Germinal center (tissue), 1 donor: ENCODE measurements around the gene STIP1.

ENCODE experiments used
- DNase-seq: peaks from one replicate; pipeline ENCODE4 v3.0.0; 2012; ENCODE audit warnings: mixed read lengths, low spot score

The STIP1 gene

GRCh38 chr11:64185693-64186491 is at the start of gene STIP1:
STIP1 (plus strand) TSS chr11:64186171; CDS start chr11:64186262, 91 bp downstream.
- DNase-seq = peak; percentile 99

GRCh38 chr11:64136765-64137441 is 49.1 kb upstream of the STIP1 start:
- DNase-seq = no peak

GRCh38 chr11:64138398-64138797 is 47.6 kb upstream of the STIP1 start:
- DNase-seq = no peak

GRCh38 chr11:64139049-64139448 is 46.9 kb upstream of the STIP1 start:
- no peak for DNase-seq

- DNase-seq = no peak
These were observed 45.9 kb upstream of the STIP1 start for GRCh38 chr11:64140082-64140481.

GRCh38 chr11:64141081-64141783 is 44.7 kb upstream of the STIP1 start:
- no peak for DNase-seq

GRCh38 chr11:64144587-64145472 is 41.1 kb upstream of the STIP1 start:
- DNase-seq = no peak

- DNase-seq = peak; percentile 79
These were observed 39.7 kb upstream of the STIP1 start for GRCh38 chr11:64146036-64146955.

- peak; percentile 79 for DNase-seq
These were observed 37.6 kb upstream of the STIP1 start for GRCh38 chr11:64148226-64148916.

- DNase-seq = no peak
These were observed 36.9 kb upstream of the STIP1 start for GRCh38 chr11:64148917-64149617.

- no peak for DNase-seq
These were observed 35.9 kb upstream of the STIP1 start for GRCh38 chr11:64150051-64150450.

GRCh38 chr11:64150481-64151239 is 35.3 kb upstream of the STIP1 start:
- DNase-seq = no peak

GRCh38 chr11:64151337-64151736 is 34.6 kb upstream of the STIP1 start:
- DNase-seq = no peak

- peak; percentile 92 for DNase-seq
These were observed 32.9 kb upstream of the STIP1 start for GRCh38 chr11:64152841-64153691.

GRCh38 chr11:64153812-64154211 is 32.2 kb upstream of the STIP1 start:
- DNase-seq = no peak

GRCh38 chr11:64156235-64157011 is 29.5 kb upstream of the STIP1 start:
- no peak for DNase-seq
